Right ventricle myocardium inferior (tissue), 1 donor: ENCODE results near the gene UFD1. TPM values are rescaled to one million over a fixed set of nuclear protein-coding genes. Genes with fewer than 3 reads are reported as not detected.

Source experiments
- ATAC-seq: fragments of 200-7000 bp; cut with Tn5 transposase; one replicate; pipeline ENCODE4 v1.9.1; 2020; ENCODE audit warnings: mild to moderate bottlenecking, moderate library complexity
- DNase-seq: peaks from one replicate; pipeline ENCODE4 v3.0.0; 2021; ENCODE audit errors: missing footprints
- intact Hi-C: fragments of 100-400 bp; cut with DNase I; formaldehyde crosslinking; loops from one replicate; pipeline ENCODE4 v1.11.0; 2022
- total RNA-seq: library from RNA; stranded (reverse); fragmentation: NEBNext Ultra II Directional; extraction: Animal tissue kit (Norgen Biotek cat#: 25700); gene quantifications from one replicate; pipeline ENCODE4 v1.2.1, GENCODE V29; 2021
- donor health status: DM: no; HTN: yes; CAD: no; lungs with severe emphysema.

The UFD1 gene
- total RNA-seq, 1 donor from 2014 or later = 45.8 TPM

DNA sequence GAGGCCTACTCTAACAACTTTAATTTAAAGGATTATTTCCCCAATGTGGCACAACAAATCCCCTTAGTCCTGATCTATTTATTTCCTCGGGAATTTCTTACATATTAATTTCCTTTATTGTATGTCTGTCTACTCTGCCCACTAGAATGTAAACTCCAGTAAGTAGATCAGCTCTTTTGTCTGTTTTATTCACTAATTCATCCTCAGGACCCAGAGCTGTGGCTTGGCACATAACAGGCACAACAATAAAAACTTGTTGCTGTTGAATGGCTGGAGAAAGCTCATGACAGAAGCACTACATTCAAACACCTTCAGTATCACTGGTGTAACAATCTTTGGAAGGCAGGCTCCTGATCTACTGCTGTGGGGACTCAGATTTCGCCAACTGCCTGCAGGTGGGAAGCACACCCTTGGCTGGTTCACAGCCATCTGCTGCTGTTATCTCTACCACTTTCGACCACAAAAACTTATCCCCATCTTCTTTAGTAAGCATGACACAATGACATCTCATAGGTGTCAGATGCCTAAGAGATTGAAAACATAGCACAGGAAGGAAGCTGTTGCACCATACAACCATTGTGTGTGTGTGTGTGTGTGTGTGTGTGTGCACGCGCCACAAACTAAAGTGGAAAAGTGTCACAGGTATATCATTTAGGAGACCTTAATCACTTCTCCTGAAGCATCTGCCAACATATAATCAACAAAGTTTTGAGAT, 59.4 kb downstream of the UFD1 start:
- ATAC-seq (no peak), DNase-seq (no peak)
- intact Hi-C loops = no loop called here

DNA sequence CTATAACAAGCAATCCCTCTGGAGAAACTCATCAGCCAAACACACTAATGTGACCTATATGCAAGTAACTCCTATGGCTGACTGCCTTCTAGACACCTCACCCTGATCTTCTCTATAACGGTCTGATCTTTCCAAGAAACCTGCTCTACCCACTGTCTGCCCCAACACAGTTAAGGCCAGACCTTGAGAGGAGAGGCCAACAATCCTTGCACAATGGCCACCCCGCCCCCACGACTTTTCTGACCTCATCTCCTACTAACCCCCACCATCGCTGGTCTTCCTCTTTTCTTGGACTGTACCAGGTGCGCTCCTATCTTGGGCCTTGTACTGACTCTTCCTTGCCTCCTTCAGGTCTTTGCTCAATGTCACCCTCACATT, 59.9 kb downstream of the UFD1 start:
- intact Hi-C loops = no loop called here
- ATAC-seq (no peak), DNase-seq (no peak)

DNA sequence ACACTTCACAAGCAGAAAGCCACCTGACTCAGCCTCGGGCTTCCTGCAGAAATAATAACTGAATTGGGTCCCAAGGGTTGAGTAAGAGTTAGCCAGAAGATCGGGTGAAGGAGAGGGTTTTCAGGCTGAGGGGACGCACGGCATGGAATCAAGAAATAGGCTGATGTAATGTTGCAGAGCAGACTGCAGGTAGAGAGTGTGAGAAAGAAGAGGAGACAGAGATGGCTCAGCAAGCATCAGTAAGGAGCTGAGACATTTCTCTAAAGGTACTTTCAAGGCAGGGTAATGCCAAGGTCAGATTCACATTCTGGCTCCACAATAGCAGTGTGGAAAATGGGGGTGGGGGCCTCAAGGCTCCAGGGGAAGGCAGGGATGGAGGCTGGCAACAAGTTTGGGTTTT, 66.1 kb downstream of the UFD1 start:
- intact Hi-C loops = no loop called here
- no peak for DNase-seq
- ATAC-seq = no peak

DNA sequence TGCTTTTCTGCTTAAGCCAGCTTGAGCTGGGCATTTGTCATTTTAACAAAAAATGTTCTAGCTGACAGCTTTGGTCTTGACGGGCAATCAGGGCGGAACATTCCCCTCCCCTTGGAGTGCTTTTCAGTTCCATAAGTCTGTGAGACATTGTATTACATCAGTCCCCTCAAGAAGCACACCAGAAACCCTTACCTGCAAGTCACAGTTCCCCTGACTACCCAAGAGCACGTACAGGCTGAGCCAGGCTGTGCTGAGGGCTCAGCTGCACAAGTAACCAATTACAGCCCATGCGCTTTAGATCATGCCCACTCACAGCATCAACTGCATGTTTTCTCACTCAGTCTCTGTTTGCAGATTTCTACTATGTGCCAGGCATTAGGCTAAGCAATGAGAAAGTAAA, 66.5 kb downstream of the UFD1 start:
- DNase-seq (no peak), ATAC-seq (no peak)
- intact Hi-C loops = no loop called here

GRCh38 chr22:19411690-19412045, 67.3 kb downstream of the UFD1 start:
- intact Hi-C loops = no loop called here
- peak; percentile 43 for ATAC-seq
- no peak for DNase-seq

DNA sequence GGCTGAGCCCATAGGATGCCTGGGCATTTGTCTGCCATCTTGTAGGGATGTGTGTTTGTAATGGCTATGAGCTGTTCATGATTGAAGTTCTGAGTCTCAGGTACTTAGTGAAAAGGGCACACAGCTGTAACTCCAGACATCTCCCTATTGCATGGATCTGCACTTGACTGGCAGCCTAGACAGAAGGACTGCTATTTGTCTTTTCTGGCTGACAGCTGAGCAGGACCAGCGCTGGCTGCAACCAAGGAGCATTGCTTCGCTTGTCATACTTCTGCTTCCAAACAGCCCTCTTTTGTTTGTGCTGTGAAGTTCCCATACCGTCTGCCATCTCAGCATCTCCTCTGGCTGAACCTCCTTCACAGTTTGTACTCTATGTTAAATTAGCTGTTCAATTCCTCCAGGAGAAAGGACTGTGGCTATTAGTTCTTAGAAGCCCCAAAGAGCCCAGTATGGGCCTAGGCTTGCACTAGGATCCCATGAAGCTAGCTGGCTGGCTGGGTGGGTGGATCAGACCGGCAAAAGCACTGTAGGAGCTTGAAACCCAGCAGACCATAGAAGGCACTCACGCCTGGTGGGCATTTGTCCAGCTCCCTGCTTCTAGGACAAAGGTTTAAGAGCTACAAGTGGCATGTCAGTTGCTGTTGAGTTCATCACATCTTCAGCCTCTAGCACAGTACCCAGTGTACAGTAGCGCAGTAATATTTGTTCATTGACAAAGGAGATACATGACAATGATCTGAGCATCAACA, 67.9 kb downstream of the UFD1 start:
- ATAC-seq (peak; percentile 61), DNase-seq (no peak)
- intact Hi-C loops = no loop called here

DNA sequence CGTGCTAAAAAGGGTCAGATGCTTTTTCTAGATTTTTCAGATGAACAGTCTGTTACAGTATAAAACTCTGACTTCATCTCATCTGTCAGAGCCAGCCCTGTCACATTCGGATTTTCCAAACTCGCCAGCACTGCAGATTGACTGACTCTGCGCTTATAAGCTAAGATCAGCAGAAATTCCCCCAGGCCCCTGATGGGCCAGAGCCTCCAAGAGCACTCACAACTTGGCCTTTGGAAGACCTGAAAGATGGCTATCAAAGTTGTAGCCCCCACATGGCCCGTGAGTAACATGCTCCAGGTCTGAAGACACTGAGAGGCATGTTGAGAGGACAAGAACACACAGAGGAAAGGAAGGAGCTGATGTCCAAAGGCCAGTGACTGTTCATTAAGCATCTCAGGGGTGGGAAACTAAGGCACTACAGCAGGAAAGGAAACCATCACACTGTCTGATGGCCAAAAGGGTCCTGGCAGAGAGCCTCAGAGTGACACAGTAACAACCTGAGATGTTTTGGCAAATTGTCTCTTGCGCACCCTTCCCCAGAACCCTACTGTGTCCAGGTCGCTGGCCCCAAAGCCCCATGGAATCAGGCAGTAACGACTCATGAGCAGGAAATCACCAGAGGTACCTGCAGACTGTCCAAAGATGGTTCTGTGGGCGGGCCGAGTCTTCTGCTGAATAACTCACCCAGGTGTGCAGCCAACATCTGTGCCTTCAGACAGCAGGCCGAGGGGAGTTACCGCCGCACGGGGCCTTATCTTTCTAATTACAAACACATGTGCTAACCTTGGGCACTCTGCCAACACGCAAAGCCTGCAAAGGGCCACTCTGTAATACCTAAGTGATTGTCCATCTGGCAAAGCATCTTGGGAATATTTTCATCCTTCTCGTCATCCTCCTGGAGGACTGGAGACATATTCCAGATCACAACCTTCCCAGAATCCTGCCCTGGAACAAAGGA, 71.1 kb downstream of the UFD1 start:
- no peak for DNase-seq
- intact Hi-C loops = no loop called here
- no peak for ATAC-seq

DNA sequence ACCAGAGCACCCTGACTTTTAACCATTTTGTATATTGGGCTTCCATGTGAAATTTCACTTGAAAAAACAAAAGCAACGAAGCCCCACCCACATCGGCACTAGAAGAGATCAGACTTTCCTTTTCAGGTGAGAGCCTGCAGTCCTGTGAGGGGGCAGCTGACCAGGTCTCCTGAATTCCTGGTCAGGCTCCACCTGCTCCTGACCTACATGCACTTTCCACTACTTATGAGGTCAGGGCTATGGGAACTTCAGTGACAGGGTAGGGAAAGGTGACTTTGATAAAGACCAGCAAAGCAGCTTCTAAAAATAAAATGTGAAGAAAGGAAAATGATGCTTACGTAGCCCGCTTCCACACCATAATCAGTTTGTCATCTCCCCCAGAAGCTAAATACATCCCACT, 72.1 kb downstream of the UFD1 start:
- ATAC-seq = peak; percentile 60
- no peak for DNase-seq
- intact Hi-C loops = no loop called here

DNA sequence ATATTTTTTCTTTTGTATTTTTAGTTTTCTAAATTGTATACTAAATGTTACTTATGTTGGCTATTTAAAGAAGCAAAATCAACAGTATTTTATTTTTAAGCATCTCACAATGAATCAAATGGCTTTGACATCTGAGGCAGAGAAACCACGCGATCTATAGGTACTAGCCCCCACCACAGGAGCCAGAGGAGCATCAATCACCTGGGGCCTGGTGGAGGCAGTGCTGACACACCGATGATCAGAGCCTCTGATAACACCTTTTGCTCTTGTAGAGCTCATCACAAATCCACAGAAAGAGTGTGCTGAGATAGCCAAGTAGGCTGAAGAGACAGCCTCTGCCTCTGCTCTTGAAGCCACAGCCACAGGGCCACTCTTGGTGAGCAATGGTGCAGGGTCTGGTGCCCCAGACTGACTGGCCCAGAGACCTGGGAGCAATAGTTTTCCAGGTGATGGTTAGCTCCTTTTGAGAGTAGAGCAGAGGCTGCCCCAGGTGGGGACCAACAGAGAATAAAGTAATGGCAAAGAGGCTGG, 72.6 kb downstream of the UFD1 start:
- ATAC-seq = no peak
- DNase-seq = no peak
- intact Hi-C loops = no loop called here

GRCh38 chr22:19405652-19406051, 73.3 kb downstream of the UFD1 start:
- DNase-seq (no peak), ATAC-seq (no peak)
- intact Hi-C loops = no loop called here

DNA sequence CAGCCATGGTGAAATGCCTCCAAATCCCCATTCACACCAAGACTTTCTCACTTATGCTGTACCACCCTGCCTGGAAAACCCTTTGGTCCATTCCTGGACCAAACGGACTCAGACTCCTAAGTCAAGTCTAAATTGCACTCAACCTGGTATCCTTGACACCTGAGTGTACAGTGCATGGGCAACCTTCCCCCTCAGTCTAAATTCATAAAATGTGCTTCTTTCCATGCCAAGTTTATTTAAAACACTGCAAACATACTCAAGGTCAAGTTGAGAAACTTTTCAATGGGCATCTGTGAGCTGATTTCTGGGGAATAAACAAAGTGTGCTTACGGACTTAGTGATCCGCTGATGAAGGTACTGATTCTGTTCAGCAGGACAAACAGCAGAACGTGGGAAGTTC, 73.9 kb downstream of the UFD1 start:
- intact Hi-C loops = no loop called here
- ATAC-seq (no peak), DNase-seq (no peak)

DNA sequence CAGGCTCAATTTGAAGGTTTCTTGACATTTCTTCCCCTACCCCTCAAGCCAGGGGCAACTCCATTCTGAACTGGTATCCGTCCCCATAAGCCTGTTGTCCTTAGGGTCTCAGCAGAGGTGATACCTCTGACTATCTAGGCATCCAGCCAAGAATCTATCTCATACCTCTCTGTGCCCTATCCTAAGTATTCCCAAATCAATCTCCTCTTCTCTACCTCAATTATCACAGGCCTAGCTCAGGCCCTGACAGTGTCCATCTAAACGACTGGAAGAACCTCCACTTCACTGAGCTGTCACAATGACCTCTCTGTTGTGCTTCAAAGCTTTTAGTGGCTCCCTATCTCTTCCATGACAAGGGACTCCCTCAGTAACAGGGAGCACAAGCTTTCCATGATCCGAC, 74.3 kb downstream of the UFD1 start:
- intact Hi-C loops = loop anchor here (5.0 kb wide), 1 partner anchor 167 kb away; no protein-coding TSS in a partner anchor
- ATAC-seq (no peak), DNase-seq (no peak)

GRCh38 chr22:19402642-19403191, 76.3 kb downstream of the UFD1 start:
- intact Hi-C loops = loop anchor here (2.0 to 5.0 kb wide), 2 partner anchors 60 to 165 kb away; no protein-coding TSS in a partner anchor
- no peak for ATAC-seq
- DNase-seq = no peak

GRCh38 chr22:19401483-19401882, 77.5 kb downstream of the UFD1 start:
- intact Hi-C loops = loop anchor here (5.0 kb wide), 1 partner anchor 164 kb away; no protein-coding TSS in a partner anchor
- no peak for ATAC-seq

GRCh38 chr22:19400881-19401280, 78.1 kb downstream of the UFD1 start:
- DNase-seq (no peak), ATAC-seq (no peak)
- intact Hi-C loops = loop anchor here (5.0 kb wide), 1 partner anchor 164 kb away; no protein-coding TSS in a partner anchor

More at GRCh38 chr22:19401483-19401882, 77.5 kb downstream of the UFD1 start:
- no peak for DNase-seq
